ENCODE measurements around the gene OR8S1. TPM values are rescaled to one million over a fixed set of nuclear protein-coding genes. Genes with fewer than 3 reads are reported as not detected.
"Not testable (repeated sequence)": the region's sequence is repeated elsewhere in the genome, so short reads cannot be mapped to it uniquely, and the experiment has no call there.

The OR8S1 gene
- total and polyA plus RNA-seq, 2 donors (not counting 1 experiment from before 2014, with no cell fraction given): not detected

DNA sequence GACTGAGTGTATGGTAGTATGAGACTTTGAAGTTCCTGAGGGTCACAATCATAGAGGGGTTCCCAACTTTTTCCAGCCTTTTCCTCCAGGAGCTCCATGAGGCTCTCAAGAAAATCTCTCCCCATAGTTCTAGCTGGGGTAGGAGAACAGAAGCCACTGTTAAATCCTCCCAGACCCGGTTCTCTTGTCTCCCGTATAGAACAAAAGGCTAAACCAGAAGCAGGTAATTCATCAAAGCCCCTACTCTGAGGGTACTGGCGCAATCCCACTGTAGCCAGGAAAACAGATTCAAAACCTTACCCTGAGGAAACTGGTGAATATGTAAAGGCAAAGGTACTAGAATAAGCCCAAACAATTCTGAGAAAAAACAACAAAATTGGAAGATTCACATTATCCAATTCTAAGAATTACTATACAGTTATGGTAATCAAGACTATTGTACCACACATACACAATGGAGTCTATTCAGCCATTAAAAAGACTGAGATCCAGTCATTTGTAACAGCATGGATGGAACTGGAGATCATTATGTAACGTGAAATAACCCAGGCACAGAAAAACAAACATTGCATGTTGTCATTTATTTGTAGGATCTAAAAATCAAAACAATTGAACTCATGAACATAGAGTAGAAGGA lies 20.5 kb downstream of the OR8S1 start:
- no peak overlapping the region for H3K27ac ChIP-seq (ENCODE audit: insufficient read depth, low read length)
- no peaks in the 10 kb centered on the region for H4K20me1 ChIP-seq (ENCODE audit: control insufficient read depth, extremely low read depth, insufficient read depth, low read length)
- no peaks in the 10 kb centered on the region for H3K9me3 ChIP-seq (ENCODE audit: control insufficient read depth, insufficient read depth, low read depth, low read length)
- H3K27me3 ChIP-seq (ENCODE audit: control insufficient read depth, insufficient read depth, low read length): no peaks in the 10 kb centered on the region
- DNase-seq (ENCODE audit: low read depth in 2 of 2): no peak
- no peak for TF ChIP-seq EZH2 (IDR thresholded peaks at IDR 0.05; ENCODE audit: low read length, missing control alignments)
- H3K79me2 ChIP-seq (ENCODE audit: control insufficient read depth, insufficient read depth, low read length): no peaks in the 10 kb centered on the region
- no peaks in the 10 kb centered on the region for H3K36me3 ChIP-seq (ENCODE audit: control insufficient read depth, insufficient read depth, low read length)
- H3K4me1 ChIP-seq (ENCODE audit: control insufficient read depth, extremely low read depth, insufficient read depth, low read length): no peaks in the 10 kb centered on the region
- H3K4me2 ChIP-seq (ENCODE audit: extremely low read depth, insufficient read depth, low read length): no peak overlapping the region
- H3K4me3 ChIP-seq (replicated peaks in 1 of 4; ENCODE audit: control extremely low read depth in 1 of 4, insufficient read depth in 1 of 4, low read depth in 3 of 4, low read length in 4 of 4): no peak overlapping the region
- H3K9ac ChIP-seq (ENCODE audit: insufficient read depth, low read length): no peak overlapping the region
- H2AFZ ChIP-seq (ENCODE audit: low read length): no peak overlapping the region

DNA sequence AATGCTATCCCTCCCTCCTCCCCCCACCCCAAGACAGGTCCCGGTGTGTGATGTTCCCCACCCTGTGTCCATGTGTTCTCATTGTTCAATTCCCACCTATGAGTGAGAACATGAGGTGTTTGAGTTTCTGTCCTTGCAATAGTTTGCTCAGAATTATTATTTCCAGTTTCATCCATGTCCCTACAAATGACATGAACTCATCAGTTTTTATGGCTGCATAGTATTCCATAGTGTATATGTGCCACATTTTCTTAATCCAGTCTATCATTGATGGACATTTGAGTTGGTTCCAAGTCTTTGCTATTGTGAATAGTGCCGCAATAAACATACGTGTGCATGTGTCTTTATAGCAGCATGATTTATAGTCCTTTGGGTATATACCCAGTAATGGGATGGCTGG lies 21.6 kb downstream of the OR8S1 start:
- H3K4me3 ChIP-seq (replicated peaks in 1 of 4; ENCODE audit: control extremely low read depth in 1 of 4, insufficient read depth in 1 of 4, low read depth in 3 of 4, low read length in 4 of 4); H3K4me1 ChIP-seq (ENCODE audit: control insufficient read depth, extremely low read depth, insufficient read depth, low read length); H3K9ac ChIP-seq (ENCODE audit: insufficient read depth, low read length); H3K9me3 ChIP-seq (ENCODE audit: control insufficient read depth, insufficient read depth, low read depth, low read length); DNase-seq (ENCODE audit: low read depth in 2 of 2); H2AFZ ChIP-seq (ENCODE audit: low read length); H3K27ac ChIP-seq (ENCODE audit: insufficient read depth, low read length); H3K4me2 ChIP-seq (ENCODE audit: extremely low read depth, insufficient read depth, low read length); H3K79me2 ChIP-seq (ENCODE audit: control insufficient read depth, insufficient read depth, low read length); H3K27me3 ChIP-seq (ENCODE audit: control insufficient read depth, insufficient read depth, low read length); H4K20me1 ChIP-seq (ENCODE audit: control insufficient read depth, extremely low read depth, insufficient read depth, low read length); H3K36me3 ChIP-seq (ENCODE audit: control insufficient read depth, insufficient read depth, low read length): not testable (repeated sequence)

DNA sequence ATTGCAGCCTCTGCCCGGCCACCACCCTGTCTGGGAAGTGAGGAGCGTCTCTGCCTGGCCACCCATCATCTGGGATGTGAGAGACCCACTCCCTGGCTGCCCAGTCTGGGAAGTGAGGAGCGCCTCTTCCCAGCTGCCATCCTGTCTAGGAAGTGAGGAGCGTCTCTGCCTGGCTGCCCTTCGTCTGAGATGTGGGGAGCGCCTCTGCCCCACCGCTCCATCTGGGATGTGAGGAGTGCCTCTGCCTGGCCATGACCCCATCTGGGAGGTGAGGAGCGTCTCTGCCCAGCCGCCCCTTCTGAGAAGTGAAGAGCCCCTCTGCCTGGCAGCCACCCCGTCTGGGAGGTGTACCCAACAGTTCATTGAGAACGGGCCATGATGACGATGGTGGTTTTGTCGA lies 26.2 kb downstream of the OR8S1 start:
- H3K4me1 ChIP-seq (ENCODE audit: control insufficient read depth, extremely low read depth, insufficient read depth, low read length); H3K9ac ChIP-seq (ENCODE audit: insufficient read depth, low read length); H3K27me3 ChIP-seq (ENCODE audit: control insufficient read depth, insufficient read depth, low read length); DNase-seq (ENCODE audit: low read depth in 2 of 2); H3K79me2 ChIP-seq (ENCODE audit: control insufficient read depth, insufficient read depth, low read length); H3K36me3 ChIP-seq (ENCODE audit: control insufficient read depth, insufficient read depth, low read length); H3K4me2 ChIP-seq (ENCODE audit: extremely low read depth, insufficient read depth, low read length); H2AFZ ChIP-seq (ENCODE audit: low read length); H3K9me3 ChIP-seq (ENCODE audit: control insufficient read depth, insufficient read depth, low read depth, low read length); H3K27ac ChIP-seq (ENCODE audit: insufficient read depth, low read length); H3K4me3 ChIP-seq (replicated peaks in 1 of 4; ENCODE audit: control extremely low read depth in 1 of 4, insufficient read depth in 1 of 4, low read depth in 3 of 4, low read length in 4 of 4); H4K20me1 ChIP-seq (ENCODE audit: control insufficient read depth, extremely low read depth, insufficient read depth, low read length): not testable (repeated sequence)

DNA sequence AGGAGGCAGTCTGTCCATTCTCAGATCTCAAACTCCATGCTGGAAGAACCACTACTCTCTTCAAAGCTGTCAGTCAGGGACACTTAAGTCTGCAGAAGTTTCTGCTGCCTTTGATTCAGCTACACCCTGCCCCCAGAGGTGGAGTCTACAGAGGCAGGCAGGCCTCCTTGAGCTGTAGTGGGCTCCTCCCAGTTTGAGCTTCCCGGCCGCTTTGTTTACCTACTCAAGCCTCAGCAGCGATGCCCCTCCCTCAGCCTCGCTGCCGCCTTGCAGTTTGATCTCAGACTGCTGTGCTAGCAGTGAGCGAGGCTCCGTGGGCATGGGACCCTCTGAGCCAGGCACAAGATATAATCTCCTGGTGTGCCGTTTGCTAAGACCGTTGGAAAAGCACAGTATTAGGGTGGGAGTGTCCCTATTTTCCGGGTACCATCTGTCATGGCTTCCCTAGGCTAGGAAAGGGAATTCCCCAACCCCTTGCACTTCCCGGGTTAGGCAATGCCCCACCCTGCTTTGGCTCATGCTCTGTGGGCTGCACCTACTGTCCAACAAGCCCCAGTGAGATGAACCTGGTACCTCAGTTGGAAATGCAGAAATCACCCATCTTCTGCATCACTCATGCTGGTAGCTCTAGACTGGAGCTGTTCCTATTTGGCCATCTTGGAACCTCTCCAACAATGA lies 28.4 kb downstream of the OR8S1 start:
- H3K36me3 ChIP-seq (ENCODE audit: control insufficient read depth, insufficient read depth, low read length); H3K27me3 ChIP-seq (ENCODE audit: control insufficient read depth, insufficient read depth, low read length); H3K79me2 ChIP-seq (ENCODE audit: control insufficient read depth, insufficient read depth, low read length); H3K27ac ChIP-seq (ENCODE audit: insufficient read depth, low read length); H3K4me1 ChIP-seq (ENCODE audit: control insufficient read depth, extremely low read depth, insufficient read depth, low read length); H2AFZ ChIP-seq (ENCODE audit: low read length); DNase-seq (ENCODE audit: low read depth in 2 of 2); H4K20me1 ChIP-seq (ENCODE audit: control insufficient read depth, extremely low read depth, insufficient read depth, low read length); H3K9ac ChIP-seq (ENCODE audit: insufficient read depth, low read length); H3K4me2 ChIP-seq (ENCODE audit: extremely low read depth, insufficient read depth, low read length); H3K9me3 ChIP-seq (ENCODE audit: control insufficient read depth, insufficient read depth, low read depth, low read length); H3K4me3 ChIP-seq (replicated peaks in 1 of 4; ENCODE audit: control extremely low read depth in 1 of 4, insufficient read depth in 1 of 4, low read depth in 3 of 4, low read length in 4 of 4): not testable (repeated sequence)
